Lung (tissue), 12 donors: Measurements from ENCODE around the gene CLSTN2. TPM values are rescaled to one million over a fixed set of nuclear protein-coding genes. Genes with fewer than 3 reads are reported as not detected.

Experiments used
- ATAC-seq: fragments of 200-7000 bp; cut with Tn5 transposase; one replicate; pipeline ENCODE4 v1.9.1; 2020; ENCODE audit warnings: moderate number of reproducible peaks; ENCODE audit not compliant: insufficient read depth, low FRiP score
- DNase-seq, 3 donors: peaks; one replicate each; pipeline ENCODE4 v3.0.0-alpha.2; 2013 to 2017
- H3K27ac ChIP-seq, 2 donors: one replicate each; pipeline ENCODE4 v1.5.1; 2013; ENCODE audit warnings: mild to moderate bottlenecking in 2 of 2, moderate library complexity in 2 of 2, control low read depth in 1 of 2, inconsistent platforms in 1 of 2, low read depth in 1 of 2, low read length in 1 of 2
- H3K27me3 ChIP-seq, 3 donors: one replicate each; pipeline ENCODE4 v1.5.1; 2013; ENCODE audit warnings: low read length in 2 of 3; ENCODE audit not compliant: control insufficient read depth in 3 of 3, insufficient read depth in 3 of 3
- H3K36me3 ChIP-seq, 4 donors: one replicate each; pipeline ENCODE4 v1.5.1; 2013; ENCODE audit warnings: low read length in 4 of 4, mild to moderate bottlenecking in 1 of 4, moderate library complexity in 1 of 4; ENCODE audit not compliant: control insufficient read depth in 4 of 4, insufficient read depth in 4 of 4
- H3K4me1 ChIP-seq, 5 donors: one replicate each; pipeline ENCODE4 v1.5.1; 2013; ENCODE audit warnings: low read length in 5 of 5, mild to moderate bottlenecking in 2 of 5, moderate library complexity in 1 of 5; ENCODE audit not compliant: control insufficient read depth in 5 of 5, insufficient read depth in 5 of 5
- H3K4me3 ChIP-seq: one replicate; pipeline ENCODE4 v1.5.1; 2013; ENCODE audit warnings: mild to moderate bottlenecking, control low read depth, moderate library complexity
- H3K9ac ChIP-seq, 2 donors: one replicate each; pipeline ENCODE4 v1.5.1; 2013; ENCODE audit warnings: low read length in 2 of 2, control low read depth in 1 of 2; ENCODE audit not compliant: insufficient read depth in 1 of 2
- H3K9me3 ChIP-seq, 4 donors: one replicate each; pipeline ENCODE4 v1.5.1; 2013; ENCODE audit warnings: low read length in 3 of 4, mild to moderate bottlenecking in 1 of 4, moderate library complexity in 1 of 4; ENCODE audit not compliant: control insufficient read depth in 4 of 4, insufficient read depth in 3 of 4
- WGBS, 2 donors: extraction: QIAGEN DNeasy Blood & Tissue Kit; methylation state at CpG; one replicate each; pipeline ENCODE4 v1.1.7; 2013; 5-methylcytosine and 5-hydroxymethylcytosine counted together
- polyA plus RNA-seq, 2 donors: library from polyadenylated mRNA; stranded (reverse); fragments of 200-250 nt; gene quantifications; one replicate each; pipeline ENCODE4 v1.2.1, GENCODE V29; 2013
- total RNA-seq, 2 donors: library from RNA; depleted of rRNA in 1 of 2; stranded (reverse); fragments of >200 nt in 1 of 2; gene quantifications; one replicate each; pipeline ENCODE4 v1.2.1, GENCODE V29; 2014 to 2021
- TF ChIP-seq, protein P1 (sequence below): IDR thresholded peaks from 2 replicates; pipeline ENCODE4 v1.5.1; 2012; ENCODE audit warnings: mild to moderate bottlenecking; ENCODE audit errors: control extremely low read depth, extremely low read depth
- donor health status: control.
- donor health status: control.
- donor health status: Bipolar disorder and iron deficiency.
- donor health status: healthy.
- donor health status: DM: yes; HTN: yes; CAD: no.

Gene CLSTN2
- total and polyA plus RNA-seq, 4 donors: 0.07 to 2.4 (median 1.3) TPM

DNA sequence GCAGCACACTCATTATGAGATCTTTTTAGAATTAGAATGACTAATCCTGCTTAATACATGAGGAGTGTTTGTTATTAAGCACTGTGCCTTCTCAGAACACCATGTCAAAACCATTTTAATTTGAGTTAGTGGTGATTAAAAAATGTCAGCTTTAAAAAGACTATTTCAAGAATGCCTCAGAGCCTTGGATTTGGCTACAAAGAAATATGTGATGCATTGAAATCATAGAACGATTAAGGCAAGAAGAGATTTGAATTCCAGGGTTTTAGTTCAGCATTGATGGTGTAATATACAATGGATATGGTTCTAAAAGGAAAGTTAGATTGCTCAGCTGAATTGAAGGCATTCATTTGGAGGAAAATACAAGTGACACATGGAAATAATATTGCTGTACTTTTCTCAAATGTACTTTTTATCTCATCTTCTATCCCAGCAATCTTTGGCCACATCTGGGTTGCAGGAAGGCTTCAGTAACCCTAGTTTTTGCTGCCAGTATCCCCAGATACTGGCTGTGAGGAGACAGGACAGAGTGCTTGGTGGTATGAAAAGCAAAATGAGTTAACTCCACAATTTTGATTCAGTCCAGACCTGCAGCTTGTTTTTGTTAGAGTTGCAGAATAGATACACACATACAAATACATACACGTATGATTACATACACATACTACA, 303.8 kb downstream of the CLSTN2 start:
- 75 to 85% methylated on average over 2 of the region's 2 CpGs for WGBS, 2 donors
- Histone ChIP-seq H3K4me1 (no peaks in the 10 kb centered on the region), H3K27ac (no peak overlapping the region), H3K9ac (no peak overlapping the region), H3K36me3 (no peaks in the 10 kb centered on the region), H3K27me3 (no peaks in the 10 kb centered on the region), H3K4me3 (no peak overlapping the region), H3K9me3 (peaks cover 0 to 1% (median 0%) of the 10 kb centered on the region in 4 donors)
- TF ChIP-seq, protein P1, sequence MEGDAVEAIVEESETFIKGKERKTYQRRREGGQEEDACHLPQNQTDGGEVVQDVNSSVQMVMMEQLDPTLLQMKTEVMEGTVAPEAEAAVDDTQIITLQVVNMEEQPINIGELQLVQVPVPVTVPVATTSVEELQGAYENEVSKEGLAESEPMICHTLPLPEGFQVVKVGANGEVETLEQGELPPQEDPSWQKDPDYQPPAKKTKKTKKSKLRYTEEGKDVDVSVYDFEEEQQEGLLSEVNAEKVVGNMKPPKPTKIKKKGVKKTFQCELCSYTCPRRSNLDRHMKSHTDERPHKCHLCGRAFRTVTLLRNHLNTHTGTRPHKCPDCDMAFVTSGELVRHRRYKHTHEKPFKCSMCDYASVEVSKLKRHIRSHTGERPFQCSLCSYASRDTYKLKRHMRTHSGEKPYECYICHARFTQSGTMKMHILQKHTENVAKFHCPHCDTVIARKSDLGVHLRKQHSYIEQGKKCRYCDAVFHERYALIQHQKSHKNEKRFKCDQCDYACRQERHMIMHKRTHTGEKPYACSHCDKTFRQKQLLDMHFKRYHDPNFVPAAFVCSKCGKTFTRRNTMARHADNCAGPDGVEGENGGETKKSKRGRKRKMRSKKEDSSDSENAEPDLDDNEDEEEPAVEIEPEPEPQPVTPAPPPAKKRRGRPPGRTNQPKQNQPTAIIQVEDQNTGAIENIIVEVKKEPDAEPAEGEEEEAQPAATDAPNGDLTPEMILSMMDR: no peak
- peak; percentile 47 for ATAC-seq
- no peak for DNase-seq

DNA sequence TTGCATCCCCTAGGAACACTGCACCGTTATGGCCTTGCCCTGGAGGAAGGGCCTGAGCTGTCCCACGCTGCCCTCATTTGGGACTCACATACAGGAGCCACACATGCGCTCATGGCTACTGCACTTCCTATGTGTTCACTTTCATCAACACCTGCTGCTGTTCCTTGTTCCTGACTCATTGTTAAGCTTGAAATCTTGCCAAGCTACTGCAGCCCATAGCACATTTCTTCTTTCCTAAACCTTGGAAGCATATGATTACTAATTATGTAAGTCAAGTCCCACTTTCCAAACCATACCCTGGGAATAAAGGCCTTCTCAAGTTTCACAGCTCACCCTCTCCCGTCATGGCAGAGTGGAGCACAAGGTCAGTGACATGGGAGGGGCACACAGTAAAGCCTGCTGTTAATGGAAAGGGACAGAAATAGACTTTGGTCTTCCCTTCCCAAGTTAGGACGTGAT, 307.9 kb downstream of the CLSTN2 start:
- H3K4me3 ChIP-seq: no peak overlapping the region
- peaks cover 0 to 1% (median 0%) of the 10 kb centered on the region in 5 donors for H3K4me1 ChIP-seq
- ATAC-seq (no peak), DNase-seq (no peak)
- 72 to 82% methylated on average over 5 of the region's 5 CpGs for WGBS, 2 donors
- no peak overlapping the region for H3K27ac ChIP-seq
- H3K9ac ChIP-seq: no peak overlapping the region
- TF ChIP-seq, protein P1: no peak
- H3K9me3 ChIP-seq: no peaks in the 10 kb centered on the region
- H3K27me3 ChIP-seq: no peaks in the 10 kb centered on the region
- H3K36me3 ChIP-seq: no peaks in the 10 kb centered on the region

DNA sequence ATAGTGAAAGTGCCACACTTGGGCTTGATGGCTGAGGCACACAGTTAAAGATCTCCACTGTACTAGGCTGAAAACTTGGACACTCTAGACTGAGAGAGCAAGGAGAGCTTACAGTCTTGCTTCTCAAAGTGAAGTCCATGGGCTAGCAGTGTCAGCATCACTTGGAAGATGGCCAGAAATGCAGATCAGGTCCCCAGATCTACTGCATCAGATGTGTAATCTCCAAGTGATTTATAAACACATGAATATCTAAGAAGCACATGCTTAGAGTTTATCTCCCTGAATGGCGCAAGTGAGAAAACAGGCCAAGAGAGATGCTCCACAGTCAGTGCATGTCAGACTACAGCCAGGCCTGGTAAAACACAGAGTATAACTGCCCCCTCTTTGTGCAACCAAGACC, 308.6 kb downstream of the CLSTN2 start:
- Histone ChIP-seq H3K4me1 (peaks cover 0 to 1% (median 0%) of the 10 kb centered on the region in 5 donors), H3K4me3 (no peak overlapping the region), H3K27me3 (no peaks in the 10 kb centered on the region), H3K9ac (no peak overlapping the region), H3K36me3 (no peaks in the 10 kb centered on the region), H3K9me3 (no peaks in the 10 kb centered on the region), H3K27ac (no peak overlapping the region)
- 94 to 95% methylated on average over 1 of the region's 1 CpG for WGBS, 2 donors
- TF ChIP-seq, protein P1: no peak
- DNase-seq: no peak
- no peak for ATAC-seq
